ENCODE measurements around the gene CREB5. TPM values are rescaled to one million over a fixed set of nuclear protein-coding genes. Genes with fewer than 3 reads are reported as not detected.

The CREB5 gene
- total and polyA plus RNA-seq, 2 experiments from 2014 or later: 2.4 to 4.4 TPM

GRCh38 chr7:28732071-28732869, 320.0 kb downstream of the CREB5 start:
- H3K36me3 ChIP-seq (ENCODE audit: insufficient read depth): no peaks in the 10 kb centered on the region
- H3K9me2 ChIP-seq (ENCODE audit: insufficient read depth): no peaks in the 10 kb centered on the region
- Mint-ChIP-seq H3K4me3 (no peak overlapping the region), H3K27me3 (ENCODE audit: insufficient read depth, low read depth, poor library complexity) (peaks cover 3% of the 10 kb centered on the region), H3K36me3 (ENCODE audit: low read depth) (no peaks in the 10 kb centered on the region), H3K9me3 (no peaks in the 10 kb centered on the region), H3K27ac (no peak overlapping the region), H3K4me1 (peaks cover 12% of the 10 kb centered on the region; the same call in 2 of the 3 replicates)
- H2AFZ ChIP-seq: 0 out of 2 replicates have a peak overlapping the region, but pooled peaks have one; percentile 14
- no peak overlapping the region for H3K4me2 ChIP-seq
- no peaks in the 10 kb centered on the region for H3K4me1 ChIP-seq (ENCODE audit: insufficient read depth)
- H3K27ac ChIP-seq (ENCODE audit: low read depth): no peak overlapping the region
- TF ChIP-seq STAT1 (IDR thresholded peaks at IDR 0.05; ENCODE audit: unreplicated experiment): no peak
- no peak overlapping the region for H3K4me3 ChIP-seq
- H3K79me2 ChIP-seq (replicated peaks; ENCODE audit: insufficient read depth): no peaks in the 10 kb centered on the region
- ATAC-seq: no peak
- no peaks in the 10 kb centered on the region for H3K27me3 ChIP-seq (ENCODE audit: insufficient read depth)
- no peaks in the 10 kb centered on the region for H3F3A ChIP-seq (replicated peaks; ENCODE audit: low read depth)
- DNase-seq (ENCODE audit: low spot score): peak; percentile 51
- H4K20me1 ChIP-seq (replicated peaks; ENCODE audit: insufficient read depth): no peaks in the 10 kb centered on the region

DNA sequence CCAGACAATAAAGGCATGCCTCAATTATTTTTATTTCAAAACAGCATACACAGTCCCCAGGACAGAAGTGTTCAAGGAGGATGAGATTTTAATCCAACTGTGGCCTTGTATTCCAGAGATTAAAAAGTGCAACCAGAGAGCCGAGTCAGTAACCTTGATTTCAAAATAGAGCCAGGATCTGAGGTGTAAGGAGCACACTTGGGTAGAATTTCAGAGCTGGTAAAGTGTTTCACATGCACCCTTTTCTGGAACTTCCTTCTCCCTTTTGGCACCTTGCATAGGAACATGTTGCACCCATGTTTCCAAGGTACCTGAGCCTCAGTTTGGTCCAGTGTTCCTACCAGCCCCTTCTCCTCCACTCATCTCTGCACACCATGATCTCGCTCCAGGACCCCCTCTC, 320.7 kb downstream of the CREB5 start:
- Histone ChIP-seq H3K36me3 (ENCODE audit: insufficient read depth) (no peaks in the 10 kb centered on the region), H3K9me2 (ENCODE audit: insufficient read depth) (no peaks in the 10 kb centered on the region), H3K4me3 (no peak overlapping the region), H3K4me1 (ENCODE audit: insufficient read depth) (no peaks in the 10 kb centered on the region), H3K79me2 (replicated peaks; ENCODE audit: insufficient read depth) (no peaks in the 10 kb centered on the region), H3K27me3 (ENCODE audit: insufficient read depth) (no peaks in the 10 kb centered on the region), H3F3A (replicated peaks; ENCODE audit: low read depth) (no peaks in the 10 kb centered on the region), H2AFZ (peak overlapping the region; percentile 73; the same call in 1 of the 2 replicates), H3K27ac (ENCODE audit: low read depth) (no peak overlapping the region), H3K4me2 (no peak overlapping the region), H4K20me1 (replicated peaks; ENCODE audit: insufficient read depth) (no peaks in the 10 kb centered on the region)
- TF ChIP-seq, protein P1, sequence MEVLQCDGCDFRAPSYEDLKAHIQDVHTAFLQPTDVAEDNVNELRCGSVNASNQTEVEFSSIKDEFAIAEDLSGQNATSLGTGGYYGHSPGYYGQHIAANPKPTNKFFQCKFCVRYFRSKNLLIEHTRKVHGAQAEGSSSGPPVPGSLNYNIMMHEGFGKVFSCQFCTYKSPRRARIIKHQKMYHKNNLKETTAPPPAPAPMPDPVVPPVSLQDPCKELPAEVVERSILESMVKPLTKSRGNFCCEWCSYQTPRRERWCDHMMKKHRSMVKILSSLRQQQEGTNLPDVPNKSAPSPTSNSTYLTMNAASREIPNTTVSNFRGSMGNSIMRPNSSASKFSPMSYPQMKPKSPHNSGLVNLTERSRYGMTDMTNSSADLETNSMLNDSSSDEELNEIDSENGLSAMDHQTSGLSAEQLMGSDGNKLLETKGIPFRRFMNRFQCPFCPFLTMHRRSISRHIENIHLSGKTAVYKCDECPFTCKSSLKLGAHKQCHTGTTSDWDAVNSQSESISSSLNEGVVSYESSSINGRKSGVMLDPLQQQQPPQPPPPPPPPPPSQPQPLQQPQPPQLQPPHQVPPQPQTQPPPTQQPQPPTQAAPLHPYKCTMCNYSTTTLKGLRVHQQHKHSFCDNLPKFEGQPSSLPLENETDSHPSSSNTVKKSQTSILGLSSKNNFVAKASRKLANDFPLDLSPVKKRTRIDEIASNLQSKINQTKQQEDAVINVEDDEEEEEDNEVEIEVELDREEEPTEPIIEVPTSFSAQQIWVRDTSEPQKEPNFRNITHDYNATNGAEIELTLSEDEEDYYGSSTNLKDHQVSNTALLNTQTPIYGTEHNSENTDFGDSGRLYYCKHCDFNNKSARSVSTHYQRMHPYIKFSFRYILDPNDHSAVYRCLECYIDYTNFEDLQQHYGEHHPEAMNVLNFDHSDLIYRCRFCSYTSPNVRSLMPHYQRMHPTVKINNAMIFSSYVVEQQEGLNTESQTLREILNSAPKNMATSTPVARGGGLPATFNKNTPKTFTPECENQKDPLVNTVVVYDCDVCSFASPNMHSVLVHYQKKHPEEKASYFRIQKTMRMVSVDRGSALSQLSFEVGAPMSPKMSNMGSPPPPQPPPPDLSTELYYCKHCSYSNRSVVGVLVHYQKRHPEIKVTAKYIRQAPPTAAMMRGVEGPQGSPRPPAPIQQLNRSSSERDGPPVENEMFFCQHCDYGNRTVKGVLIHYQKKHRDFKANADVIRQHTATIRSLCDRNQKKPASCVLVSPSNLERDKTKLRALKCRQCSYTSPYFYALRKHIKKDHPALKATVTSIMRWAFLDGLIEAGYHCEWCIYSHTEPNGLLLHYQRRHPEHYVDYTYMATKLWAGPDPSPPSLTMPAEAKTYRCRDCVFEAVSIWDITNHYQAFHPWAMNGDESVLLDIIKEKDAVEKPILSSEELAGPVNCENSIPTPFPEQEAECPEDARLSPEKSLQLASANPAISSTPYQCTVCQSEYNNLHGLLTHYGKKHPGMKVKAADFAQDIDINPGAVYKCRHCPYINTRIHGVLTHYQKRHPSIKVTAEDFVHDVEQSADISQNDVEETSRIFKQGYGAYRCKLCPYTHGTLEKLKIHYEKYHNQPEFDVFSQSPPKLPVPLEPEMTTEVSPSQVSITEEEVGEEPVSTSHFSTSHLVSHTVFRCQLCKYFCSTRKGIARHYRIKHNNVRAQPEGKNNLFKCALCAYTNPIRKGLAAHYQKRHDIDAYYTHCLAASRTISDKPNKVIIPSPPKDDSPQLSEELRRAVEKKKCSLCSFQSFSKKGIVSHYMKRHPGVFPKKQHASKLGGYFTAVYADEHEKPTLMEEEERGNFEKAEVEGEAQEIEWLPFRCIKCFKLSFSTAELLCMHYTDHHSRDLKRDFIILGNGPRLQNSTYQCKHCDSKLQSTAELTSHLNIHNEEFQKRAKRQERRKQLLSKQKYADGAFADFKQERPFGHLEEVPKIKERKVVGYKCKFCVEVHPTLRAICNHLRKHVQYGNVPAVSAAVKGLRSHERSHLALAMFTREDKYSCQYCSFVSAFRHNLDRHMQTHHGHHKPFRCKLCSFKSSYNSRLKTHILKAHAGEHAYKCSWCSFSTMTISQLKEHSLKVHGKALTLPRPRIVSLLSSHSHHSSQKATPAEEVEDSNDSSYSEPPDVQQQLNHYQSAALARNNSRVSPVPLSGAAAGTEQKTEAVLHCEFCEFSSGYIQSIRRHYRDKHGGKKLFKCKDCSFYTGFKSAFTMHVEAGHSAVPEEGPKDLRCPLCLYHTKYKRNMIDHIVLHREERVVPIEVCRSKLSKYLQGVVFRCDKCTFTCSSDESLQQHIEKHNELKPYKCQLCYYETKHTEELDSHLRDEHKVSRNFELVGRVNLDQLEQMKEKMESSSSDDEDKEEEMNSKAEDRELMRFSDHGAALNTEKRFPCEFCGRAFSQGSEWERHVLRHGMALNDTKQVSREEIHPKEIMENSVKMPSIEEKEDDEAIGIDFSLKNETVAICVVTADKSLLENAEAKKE (CRISPR knock-in tag; IDR thresholded peaks at IDR 0.05): no peak
- TF ChIP-seq, protein P2, sequence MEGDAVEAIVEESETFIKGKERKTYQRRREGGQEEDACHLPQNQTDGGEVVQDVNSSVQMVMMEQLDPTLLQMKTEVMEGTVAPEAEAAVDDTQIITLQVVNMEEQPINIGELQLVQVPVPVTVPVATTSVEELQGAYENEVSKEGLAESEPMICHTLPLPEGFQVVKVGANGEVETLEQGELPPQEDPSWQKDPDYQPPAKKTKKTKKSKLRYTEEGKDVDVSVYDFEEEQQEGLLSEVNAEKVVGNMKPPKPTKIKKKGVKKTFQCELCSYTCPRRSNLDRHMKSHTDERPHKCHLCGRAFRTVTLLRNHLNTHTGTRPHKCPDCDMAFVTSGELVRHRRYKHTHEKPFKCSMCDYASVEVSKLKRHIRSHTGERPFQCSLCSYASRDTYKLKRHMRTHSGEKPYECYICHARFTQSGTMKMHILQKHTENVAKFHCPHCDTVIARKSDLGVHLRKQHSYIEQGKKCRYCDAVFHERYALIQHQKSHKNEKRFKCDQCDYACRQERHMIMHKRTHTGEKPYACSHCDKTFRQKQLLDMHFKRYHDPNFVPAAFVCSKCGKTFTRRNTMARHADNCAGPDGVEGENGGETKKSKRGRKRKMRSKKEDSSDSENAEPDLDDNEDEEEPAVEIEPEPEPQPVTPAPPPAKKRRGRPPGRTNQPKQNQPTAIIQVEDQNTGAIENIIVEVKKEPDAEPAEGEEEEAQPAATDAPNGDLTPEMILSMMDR (conservative IDR thresholded peaks at IDR 0.05; ENCODE audit: low read depth in 2 of 2): no peak
- TF ChIP-seq, protein P3, sequence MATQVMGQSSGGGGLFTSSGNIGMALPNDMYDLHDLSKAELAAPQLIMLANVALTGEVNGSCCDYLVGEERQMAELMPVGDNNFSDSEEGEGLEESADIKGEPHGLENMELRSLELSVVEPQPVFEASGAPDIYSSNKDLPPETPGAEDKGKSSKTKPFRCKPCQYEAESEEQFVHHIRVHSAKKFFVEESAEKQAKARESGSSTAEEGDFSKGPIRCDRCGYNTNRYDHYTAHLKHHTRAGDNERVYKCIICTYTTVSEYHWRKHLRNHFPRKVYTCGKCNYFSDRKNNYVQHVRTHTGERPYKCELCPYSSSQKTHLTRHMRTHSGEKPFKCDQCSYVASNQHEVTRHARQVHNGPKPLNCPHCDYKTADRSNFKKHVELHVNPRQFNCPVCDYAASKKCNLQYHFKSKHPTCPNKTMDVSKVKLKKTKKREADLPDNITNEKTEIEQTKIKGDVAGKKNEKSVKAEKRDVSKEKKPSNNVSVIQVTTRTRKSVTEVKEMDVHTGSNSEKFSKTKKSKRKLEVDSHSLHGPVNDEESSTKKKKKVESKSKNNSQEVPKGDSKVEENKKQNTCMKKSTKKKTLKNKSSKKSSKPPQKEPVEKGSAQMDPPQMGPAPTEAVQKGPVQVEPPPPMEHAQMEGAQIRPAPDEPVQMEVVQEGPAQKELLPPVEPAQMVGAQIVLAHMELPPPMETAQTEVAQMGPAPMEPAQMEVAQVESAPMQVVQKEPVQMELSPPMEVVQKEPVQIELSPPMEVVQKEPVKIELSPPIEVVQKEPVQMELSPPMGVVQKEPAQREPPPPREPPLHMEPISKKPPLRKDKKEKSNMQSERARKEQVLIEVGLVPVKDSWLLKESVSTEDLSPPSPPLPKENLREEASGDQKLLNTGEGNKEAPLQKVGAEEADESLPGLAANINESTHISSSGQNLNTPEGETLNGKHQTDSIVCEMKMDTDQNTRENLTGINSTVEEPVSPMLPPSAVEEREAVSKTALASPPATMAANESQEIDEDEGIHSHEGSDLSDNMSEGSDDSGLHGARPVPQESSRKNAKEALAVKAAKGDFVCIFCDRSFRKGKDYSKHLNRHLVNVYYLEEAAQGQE (IDR thresholded peaks at IDR 0.05; ENCODE audit: unreplicated experiment): no peak
- TF ChIP-seq POLR2AphosphoS5 (IDR thresholded peaks at IDR 0.05; ENCODE audit: low read depth): no peak
- TF ChIP-seq EZH2 (IDR thresholded peaks at IDR 0.05; ENCODE audit: low read depth, unreplicated experiment): no peak
- H3K27me3 Mint-ChIP-seq (ENCODE audit: insufficient read depth, low read depth, poor library complexity): peaks cover 3% of the 10 kb centered on the region
- no peaks in the 10 kb centered on the region for H3K36me3 Mint-ChIP-seq (ENCODE audit: low read depth)
- no peak overlapping the region for H3K27ac Mint-ChIP-seq
- no peak overlapping the region for H3K4me3 Mint-ChIP-seq
- H3K9me3 Mint-ChIP-seq: no peaks in the 10 kb centered on the region
- peaks cover 12% of the 10 kb centered on the region; the same call in 2 of the 3 replicates for H3K4me1 Mint-ChIP-seq
- no peak for ATAC-seq
- DNase-seq (ENCODE audit: low spot score): no peak
